Stimulated activated CD8-positive, alpha-beta memory T cell treated with anti-CD3 and anti-CD28 coated beads, Interleukin-7, amount 100 ng/mL, for 48 hours (primary cell): ENCODE measurements around the gene DMKN.
"Not testable (repeated sequence)": the region's sequence is repeated elsewhere in the genome, so short reads cannot be mapped to it uniquely, and the experiment has no call there.

Experiments used
- DNase-seq, 2 donors: peaks; one replicate each; pipeline ENCODE4 v3.0.0-alpha.2; 2020; ENCODE audit warnings: low read depth in 1 of 2; ENCODE audit errors: extremely low read depth in 1 of 2

DMKN gene

GRCh38 chr19:35501684-35502083, 11.8 kb downstream of the DMKN start:
- DNase-seq = no peak

GRCh38 chr19:35500611-35501010, 12.8 kb downstream of the DMKN start:
- no peak for DNase-seq

- DNase-seq = no peak
Observed at GRCh38 chr19:35498984-35499527, 14.4 kb downstream of the DMKN start.

- no peak for DNase-seq
Observed at GRCh38 chr19:35498220-35498619, 15.2 kb downstream of the DMKN start.

- DNase-seq = no peak
Observed at GRCh38 chr19:35497406-35497805, 16.0 kb downstream of the DMKN start.

GRCh38 chr19:35495107-35496064, 18.1 kb downstream of the DMKN start:
- DNase-seq = peak; percentile 45 to 74

- no peak for DNase-seq
Observed at GRCh38 chr19:35493971-35494370, 19.5 kb downstream of the DMKN start.

GRCh38 chr19:35491836-35492360, 21.6 kb downstream of the DMKN start:
- DNase-seq = no peak

GRCh38 chr19:35490364-35490763, 23.1 kb downstream of the DMKN start, which contains the start of gene KRTDAP:
Gene KRTDAP, minus strand, starts transcription at chr19:35490464. Its CDS starts 22 bp downstream, at chr19:35490442.
- DNase-seq = no peak

GRCh38 chr19:35488677-35489076, 24.8 kb downstream of the DMKN start:
- DNase-seq = no peak

- no peak for DNase-seq
Observed at GRCh38 chr19:35487656-35488182, 25.7 kb downstream of the DMKN start.

GRCh38 chr19:35486268-35486708, 27.2 kb downstream of the DMKN start:
- no peak for DNase-seq

- peak in 1 of 2 donors; percentile 22 for DNase-seq
Observed at GRCh38 chr19:35484252-35485036, 29.0 kb downstream of the DMKN start.

- DNase-seq = no peak
Observed at GRCh38 chr19:35483089-35483488, 30.4 kb downstream of the DMKN start.

- DNase-seq = no peak
Observed at GRCh38 chr19:35478794-35479677, 34.4 kb downstream of the DMKN start.

- DNase-seq = no peak
Observed at GRCh38 chr19:35476149-35476548, 37.3 kb downstream of the DMKN start.

GRCh38 chr19:35474594-35474993, 38.9 kb downstream of the DMKN start:
- DNase-seq = not testable (repeated sequence)

GRCh38 chr19:35474104-35474503, 39.3 kb downstream of the DMKN start:
- no peak for DNase-seq

GRCh38 chr19:35471946-35472345, 41.5 kb downstream of the DMKN start:
- no peak for DNase-seq

GRCh38 chr19:35471075-35471474, 42.4 kb downstream of the DMKN start:
- DNase-seq = not testable (repeated sequence)
